Trophoblast cell (in vitro differentiated cells and primary cell): Measurements from ENCODE around the gene RFC3.
A peak's percentile ranks its signal among the peaks of the same experiment; 100 is the strongest.

Experiments
- DNase-seq, 2 donors: peaks; one replicate each; pipeline ENCODE4 v3.0.0-alpha.2; 2016
- H2AFZ ChIP-seq: 2 replicates; pipeline ENCODE4 v1.6.1; 2013; ENCODE audit warnings: low read length, moderate library complexity, mild to moderate bottlenecking; ENCODE audit not compliant: insufficient read depth, poor library complexity
- H2AK5ac ChIP-seq: 2 replicates; pipeline ENCODE4 v1.6.1; 2013; ENCODE audit warnings: mild to moderate bottlenecking, low read length
- H2BK120ac ChIP-seq: 2 replicates; pipeline ENCODE4 v1.6.1; 2013; ENCODE audit warnings: low read length, mild to moderate bottlenecking, moderate library complexity; ENCODE audit not compliant: insufficient read depth, poor library complexity
- H2BK12ac ChIP-seq: 2 replicates; pipeline ENCODE4 v1.6.1; 2013; ENCODE audit warnings: mild to moderate bottlenecking, low read length, moderate library complexity
- H2BK5ac ChIP-seq: 2 replicates; pipeline ENCODE4 v1.6.1; 2013; ENCODE audit warnings: low read length, low read depth, moderate library complexity, mild to moderate bottlenecking; ENCODE audit not compliant: poor library complexity
- H3K14ac ChIP-seq: 2 replicates; pipeline ENCODE4 v1.6.1; 2013; ENCODE audit warnings: mild to moderate bottlenecking, low read length
- H3K18ac ChIP-seq: 2 replicates; pipeline ENCODE4 v1.6.1; 2013; ENCODE audit warnings: mild to moderate bottlenecking, low read length
- H3K23ac ChIP-seq: 2 replicates; pipeline ENCODE4 v1.6.1; 2013; ENCODE audit warnings: low read length
- H3K27ac ChIP-seq: 2 replicates; pipeline ENCODE4 v1.5.1; 2013; ENCODE audit warnings: low read depth, mild to moderate bottlenecking, inconsistent platforms, low read length, moderate library complexity
- H3K27me3 ChIP-seq: 2 replicates; pipeline ENCODE4 v1.6.1; 2013; ENCODE audit warnings: inconsistent platforms, mild to moderate bottlenecking, low read length, moderate library complexity; ENCODE audit not compliant: insufficient read depth
- H3K36me3 ChIP-seq, 2 experiments: 1 replicate in 1 of 2; 2 replicates in 1 of 2; pipeline ENCODE4 v1.6.1; 2013; ENCODE audit warnings: low read length in 2 of 2, mild to moderate bottlenecking in 2 of 2, moderate library complexity in 1 of 2; ENCODE audit not compliant: insufficient read depth in 2 of 2, control insufficient read depth in 1 of 2
- H3K4ac ChIP-seq: 2 replicates; pipeline ENCODE4 v1.6.1; 2013; ENCODE audit warnings: low read depth, mild to moderate bottlenecking, low read length, moderate library complexity
- H3K4me1 ChIP-seq, 2 experiments: 1 replicate in 1 of 2; 2 replicates in 1 of 2; pipeline ENCODE4 v1.6.1; 2013; ENCODE audit warnings: low read length in 2 of 2, mild to moderate bottlenecking in 2 of 2, moderate library complexity in 1 of 2; ENCODE audit not compliant: insufficient read depth in 2 of 2, control insufficient read depth in 1 of 2
- H3K4me2 ChIP-seq: 2 replicates; pipeline ENCODE4 v1.6.1; 2013; ENCODE audit warnings: inconsistent platforms, mild to moderate bottlenecking, low read length, moderate library complexity
- H3K4me3 ChIP-seq: 2 replicates; pipeline ENCODE4 v1.5.1; 2013; ENCODE audit warnings: mild to moderate bottlenecking, low read depth, low read length, inconsistent platforms
- H3K79me1 ChIP-seq: one replicate; pipeline ENCODE4 v1.6.1; 2013; ENCODE audit warnings: low read length
- H3K79me2 ChIP-seq: 2 replicates; pipeline ENCODE4 v1.6.1; 2013; ENCODE audit warnings: low read length, mild to moderate bottlenecking; ENCODE audit not compliant: control insufficient read depth, insufficient read depth, poor library complexity
- H3K9ac ChIP-seq: 2 replicates; pipeline ENCODE4 v1.6.1; 2013; ENCODE audit warnings: mild to moderate bottlenecking, low read length
- H3K9me3 ChIP-seq: 2 replicates; pipeline ENCODE4 v1.6.1; 2013; ENCODE audit warnings: low read depth, mild to moderate bottlenecking, control low read depth, inconsistent platforms, low read length; ENCODE audit not compliant: insufficient read depth
- H4K12ac ChIP-seq: 2 replicates; pipeline ENCODE4 v1.6.1; 2013; ENCODE audit warnings: low read depth, mild to moderate bottlenecking, low read length, moderate library complexity
- H4K8ac ChIP-seq: 2 replicates; pipeline ENCODE4 v1.6.1; 2013; ENCODE audit warnings: low read depth, mild to moderate bottlenecking, low read length, moderate library complexity
- H4K91ac ChIP-seq: one replicate; pipeline ENCODE4 v1.6.1; 2013; ENCODE audit warnings: low read depth, mild to moderate bottlenecking, low read length, moderate library complexity
- WGBS: extraction: QIAGEN DNeasy Blood & Tissue Kit; methylation state at CpG from one replicate; pipeline ENCODE4 v1.1.7; 2013; ENCODE audit warnings: missing lambda C conversion rate; ENCODE audit not compliant: insufficient read length, insufficient coverage; ENCODE audit errors: extremely low coverage; 5-methylcytosine and 5-hydroxymethylcytosine counted together

Gene RFC3

GRCh38 chr13:33825083-33825482, 7.1 kb downstream of the RFC3 start:
- H3K14ac ChIP-seq, result no peak overlapping the region
- H3K27me3 ChIP-seq, result no peaks in the 10 kb centered on the region
- H3K4me2 ChIP-seq, result no peak overlapping the region
- H3K4ac ChIP-seq, result no peak overlapping the region
- no peak overlapping the region for H4K91ac ChIP-seq
- H3K9me3 ChIP-seq, result no peaks in the 10 kb centered on the region
- H3K4me1 ChIP-seq, result no peaks in the 10 kb centered on the region
- H2BK5ac ChIP-seq, result no peak overlapping the region
- no peaks in the 10 kb centered on the region for H3K79me2 ChIP-seq
- no peak overlapping the region for H3K23ac ChIP-seq
- H2AFZ ChIP-seq, result no peak overlapping the region
- no peak overlapping the region for H3K27ac ChIP-seq
- H2BK12ac ChIP-seq, result no peak overlapping the region
- no CpG with 5 or more reads among the region's 4 CpGs for WGBS
- H2AK5ac ChIP-seq, result no peak overlapping the region
- no peaks in the 10 kb centered on the region for H3K79me1 ChIP-seq
- H3K9ac ChIP-seq, result no peak overlapping the region
- no peak overlapping the region for H4K12ac ChIP-seq
- H3K4me3 ChIP-seq, result no peak overlapping the region
- peaks cover 3 to 13% of the 10 kb centered on the region in 2 experiments for H3K36me3 ChIP-seq
- H3K18ac ChIP-seq, result no peak overlapping the region
- no peak overlapping the region for H4K8ac ChIP-seq
- no peak overlapping the region for H2BK120ac ChIP-seq
- DNase-seq, result no peak

- no peak overlapping the region for H3K23ac ChIP-seq
- H3K79me2 ChIP-seq, result no peaks in the 10 kb centered on the region
- no peak overlapping the region for H2AFZ ChIP-seq
- H3K36me3 ChIP-seq, result peaks cover 7 to 17% of the 10 kb centered on the region in 2 experiments
- no peak overlapping the region for H3K14ac ChIP-seq
- no peak overlapping the region for H3K18ac ChIP-seq
- no peaks in the 10 kb centered on the region for H3K27me3 ChIP-seq
- no peak overlapping the region for H2BK5ac ChIP-seq
- H2BK120ac ChIP-seq, result no peak overlapping the region
- H2BK12ac ChIP-seq, result no peak overlapping the region
- no peak overlapping the region for H3K4ac ChIP-seq
- WGBS, result no CpG with 5 or more reads among the region's 2 CpGs
- no peak overlapping the region for H3K27ac ChIP-seq
- H4K91ac ChIP-seq, result no peak overlapping the region
- H2AK5ac ChIP-seq, result no peak overlapping the region
- no peak overlapping the region for H4K12ac ChIP-seq
- H3K4me1 ChIP-seq, result no peaks in the 10 kb centered on the region
- no peak for DNase-seq
- H4K8ac ChIP-seq, result no peak overlapping the region
- H3K4me3 ChIP-seq, result no peak overlapping the region
- H3K79me1 ChIP-seq, result no peaks in the 10 kb centered on the region
- H3K9me3 ChIP-seq, result no peaks in the 10 kb centered on the region
- no peak overlapping the region for H3K4me2 ChIP-seq
- no peak overlapping the region for H3K9ac ChIP-seq
Measured at GRCh38 chr13:33827139-33827538, 9.2 kb downstream of the RFC3 start.

GRCh38 chr13:33828431-33829129, 10.6 kb downstream of the RFC3 start:
- Histone ChIP-seq H3K79me2 (no peaks in the 10 kb centered on the region), H2AFZ (no peak overlapping the region), H2BK12ac (no peak overlapping the region), H4K12ac (no peak overlapping the region), H3K9me3 (no peaks in the 10 kb centered on the region), H2BK5ac (no peak overlapping the region), H3K27me3 (no peaks in the 10 kb centered on the region), H4K8ac (no peak overlapping the region), H3K79me1 (no peaks in the 10 kb centered on the region), H3K14ac (no peak overlapping the region), H2AK5ac (no peak overlapping the region), H3K4ac (no peak overlapping the region), H4K91ac (no peak overlapping the region), H3K4me1 (no peaks in the 10 kb centered on the region), H3K36me3 (peaks cover 7 to 17% of the 10 kb centered on the region in 2 experiments), H3K18ac (peak overlapping the region; percentile 40), H3K27ac (no peak overlapping the region), H3K4me2 (no peak overlapping the region), H3K4me3 (no peak overlapping the region), H3K23ac (no peak overlapping the region), H2BK120ac (no peak overlapping the region), H3K9ac (no peak overlapping the region)
- no CpG with 5 or more reads among the region's 7 CpGs for WGBS
- no peak for DNase-seq

DNA sequence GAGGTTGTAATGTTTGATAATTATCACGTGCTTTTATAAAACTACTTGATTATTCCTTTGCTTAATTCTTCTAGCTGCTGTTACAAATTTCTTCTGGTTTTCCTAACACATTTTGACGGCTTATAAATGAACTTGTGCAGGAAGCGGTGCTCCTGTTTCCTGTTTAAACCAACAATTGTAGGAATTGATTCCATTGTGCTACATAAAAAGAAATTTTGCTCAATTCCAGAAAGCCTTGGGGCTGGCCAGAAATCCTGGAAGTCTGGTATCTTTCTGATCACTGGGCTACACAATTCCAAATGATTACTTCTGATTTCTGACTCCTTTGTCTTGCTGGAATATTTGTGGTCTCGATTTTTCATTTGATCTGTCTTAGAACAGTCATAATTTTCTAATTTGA, 14.9 kb downstream of the RFC3 start:
- no peaks in the 10 kb centered on the region for H3K79me2 ChIP-seq
- no peak overlapping the region for H4K8ac ChIP-seq
- no peak overlapping the region for H3K9ac ChIP-seq
- DNase-seq, result no peak
- no peak overlapping the region for H4K12ac ChIP-seq
- H3K14ac ChIP-seq, result no peak overlapping the region
- H3K27ac ChIP-seq, result no peak overlapping the region
- peaks cover 7 to 19% of the 10 kb centered on the region in 2 experiments for H3K36me3 ChIP-seq
- no peaks in the 10 kb centered on the region for H3K9me3 ChIP-seq
- WGBS, result no CpG with 5 or more reads among the region's 4 CpGs
- no peak overlapping the region for H3K18ac ChIP-seq
- no peak overlapping the region for H3K4ac ChIP-seq
- H3K4me2 ChIP-seq, result no peak overlapping the region
- H2BK5ac ChIP-seq, result no peak overlapping the region
- no peak overlapping the region for H4K91ac ChIP-seq
- no peak overlapping the region for H2AFZ ChIP-seq
- no peak overlapping the region for H3K23ac ChIP-seq
- H3K79me1 ChIP-seq, result no peaks in the 10 kb centered on the region
- no peak overlapping the region for H2BK12ac ChIP-seq
- no peak overlapping the region for H2BK120ac ChIP-seq
- H3K4me3 ChIP-seq, result no peak overlapping the region
- no peaks in the 10 kb centered on the region for H3K27me3 ChIP-seq
- no peaks in the 10 kb centered on the region for H3K4me1 ChIP-seq
- H2AK5ac ChIP-seq, result no peak overlapping the region
